Measurements from ENCODE around the gene L3MBTL3.

L3MBTL3 gene

DNA sequence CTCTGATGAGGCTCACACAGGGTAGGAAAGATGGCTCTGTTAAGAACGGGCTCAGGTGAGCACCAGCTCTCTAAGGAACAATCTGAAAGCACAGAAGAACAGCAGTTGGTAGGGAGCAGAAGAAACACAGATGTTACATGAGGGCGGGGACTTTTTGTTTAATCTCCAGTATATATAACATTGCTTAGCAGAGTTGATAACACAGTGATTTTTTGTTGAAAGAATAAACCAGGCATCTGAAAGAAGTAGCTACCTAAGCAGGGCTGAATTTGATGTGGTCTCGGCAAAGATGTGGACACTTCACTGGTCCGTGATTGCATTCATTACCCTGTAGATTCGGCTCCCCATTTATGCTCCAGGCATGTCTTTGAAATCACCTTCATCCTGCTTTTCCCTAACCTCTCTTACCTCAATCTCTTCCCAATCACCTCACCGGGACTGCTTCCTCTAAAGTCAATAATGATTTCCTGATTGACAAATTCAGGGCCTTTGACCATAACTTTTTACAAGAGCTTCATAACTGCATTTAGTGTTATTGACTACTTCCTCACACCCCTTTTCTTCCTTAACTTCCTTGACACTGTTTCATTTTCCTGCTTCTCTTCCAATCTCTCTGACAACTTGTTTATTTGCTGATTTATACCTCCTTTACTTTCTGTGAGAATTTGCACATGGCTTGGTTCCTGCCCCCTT lies 170.0 kb downstream of the L3MBTL3 start:
- no peak for DNase-seq

DNA sequence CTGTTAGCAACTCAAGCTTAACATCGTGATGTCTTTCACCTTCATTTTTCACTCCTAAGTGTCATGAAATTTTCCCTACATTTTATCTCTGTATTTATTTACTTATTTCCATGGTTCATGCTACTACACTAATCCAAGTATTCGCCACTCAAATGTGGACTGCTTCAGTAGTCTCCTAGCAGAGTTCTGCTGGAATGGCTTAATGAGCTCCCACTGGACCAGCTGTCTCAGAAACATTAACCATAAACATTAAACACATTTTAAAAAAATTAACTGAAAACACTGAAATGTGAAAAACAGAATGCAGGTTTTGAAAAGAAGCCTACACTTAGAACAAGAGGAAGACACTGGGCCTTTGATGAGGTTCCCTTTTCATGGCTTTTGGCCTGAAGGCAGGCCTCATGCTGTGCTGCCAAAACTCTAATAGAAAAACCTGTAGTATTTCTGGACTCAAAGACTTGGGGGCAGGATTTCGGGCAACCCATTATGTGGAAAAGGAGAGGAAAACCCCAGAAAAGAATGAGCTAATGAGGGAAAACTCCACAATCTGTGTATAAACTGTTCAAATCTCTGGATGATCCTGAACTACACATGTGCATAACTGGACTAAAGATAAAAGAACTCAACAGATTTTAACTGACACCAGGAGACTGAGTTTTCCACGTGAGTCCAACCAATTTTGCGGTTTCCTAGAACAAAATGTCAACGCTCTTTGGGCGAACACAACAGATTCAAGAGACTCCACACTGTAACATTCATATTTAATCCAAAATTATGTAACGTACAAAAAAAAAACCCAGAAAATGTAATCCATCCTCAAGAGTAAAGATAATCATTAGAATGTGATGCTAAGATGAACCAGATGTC lies 171.4 kb downstream of the L3MBTL3 start:
- DNase-seq, result no peak
